Measurements from ENCODE around the gene FAM3B.
"Not testable (repeated sequence)": the region's sequence is repeated elsewhere in the genome, so short reads cannot be mapped to it uniquely, and the experiment has no call there.

FAM3B gene

GRCh38 chr21:41350436-41351155 lies 34.0 kb downstream of the FAM3B start:
- no peak for DNase-seq (ENCODE audit: low spot score)

DNA sequence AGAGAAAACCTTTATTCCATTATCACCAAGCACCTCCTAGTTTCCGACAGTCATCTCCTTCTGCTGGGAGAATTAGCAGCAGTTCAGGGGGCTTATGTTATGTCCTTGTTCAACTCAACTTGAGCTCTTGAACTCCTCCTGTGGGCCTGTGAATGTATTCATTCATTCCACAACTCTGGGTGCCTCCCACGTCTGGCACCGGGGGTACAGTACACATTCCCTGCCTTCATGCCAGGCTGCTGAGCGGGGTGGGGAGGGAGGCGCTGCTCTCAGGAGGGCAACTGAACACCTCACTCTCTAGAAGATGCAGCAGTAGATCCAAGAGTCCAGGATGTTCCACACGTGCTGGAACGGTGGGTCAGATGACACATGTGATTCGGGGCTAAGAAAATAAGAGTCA lies 40.9 kb downstream of the FAM3B start:
- DNase-seq (ENCODE audit: low spot score), result no peak

GRCh38 chr21:41358193-41359166 lies 41.9 kb downstream of the FAM3B start:
- no peak for DNase-seq (ENCODE audit: low spot score)

DNA sequence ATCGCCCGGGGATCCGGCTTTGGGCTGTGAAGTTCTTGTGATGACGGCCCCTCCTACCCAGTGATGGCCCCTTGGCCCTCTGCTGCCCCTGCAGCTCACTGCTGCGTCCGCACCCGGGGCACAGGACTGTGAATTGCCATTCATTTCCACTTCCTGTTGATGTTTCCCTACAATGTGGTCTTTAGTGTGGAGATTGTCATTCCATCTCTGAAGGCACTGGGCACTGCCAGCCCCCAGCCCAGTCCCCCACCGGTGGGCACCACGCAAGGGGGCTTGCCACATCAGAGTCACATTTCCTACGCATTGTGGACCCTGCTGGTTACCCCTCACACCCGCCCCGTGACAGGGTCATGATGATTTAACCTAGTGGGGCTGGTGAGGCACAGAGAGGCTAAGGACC lies 42.7 kb downstream of the FAM3B start:
- DNase-seq (ENCODE audit: low spot score), result peak; percentile 66

DNA sequence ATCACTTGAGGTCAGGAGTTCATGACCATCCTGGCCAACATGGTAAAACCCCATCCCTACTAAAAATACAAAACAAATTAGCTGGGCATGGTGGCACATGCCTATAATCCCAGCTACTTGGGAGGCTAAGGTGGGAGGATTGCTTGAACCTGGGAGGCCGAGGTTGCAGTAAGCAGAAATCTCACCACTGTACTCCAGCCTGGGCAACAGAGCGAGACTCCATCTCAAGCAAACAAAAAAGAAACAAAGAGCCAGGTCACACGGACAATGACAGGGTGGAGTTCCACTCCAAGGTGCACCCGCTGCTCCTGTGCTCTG lies 43.1 kb downstream of the FAM3B start:
- DNase-seq (ENCODE audit: low spot score), result not testable (repeated sequence)

- no peak for DNase-seq (ENCODE audit: low spot score)
Observed at GRCh38 chr21:41360072-41360821, 43.6 kb downstream of the FAM3B start.

- no peak for DNase-seq (ENCODE audit: low spot score)
Observed at GRCh38 chr21:41361053-41361785, 44.6 kb downstream of the FAM3B start.

- DNase-seq (ENCODE audit: low spot score), result no peak
Observed at GRCh38 chr21:41361786-41362604, 45.4 kb downstream of the FAM3B start, which contains the start of gene MX2. Gene MX2, plus strand, starts transcription at chr21:41362027. Its CDS starts 14,880 bp downstream, at chr21:41376907.

DNA sequence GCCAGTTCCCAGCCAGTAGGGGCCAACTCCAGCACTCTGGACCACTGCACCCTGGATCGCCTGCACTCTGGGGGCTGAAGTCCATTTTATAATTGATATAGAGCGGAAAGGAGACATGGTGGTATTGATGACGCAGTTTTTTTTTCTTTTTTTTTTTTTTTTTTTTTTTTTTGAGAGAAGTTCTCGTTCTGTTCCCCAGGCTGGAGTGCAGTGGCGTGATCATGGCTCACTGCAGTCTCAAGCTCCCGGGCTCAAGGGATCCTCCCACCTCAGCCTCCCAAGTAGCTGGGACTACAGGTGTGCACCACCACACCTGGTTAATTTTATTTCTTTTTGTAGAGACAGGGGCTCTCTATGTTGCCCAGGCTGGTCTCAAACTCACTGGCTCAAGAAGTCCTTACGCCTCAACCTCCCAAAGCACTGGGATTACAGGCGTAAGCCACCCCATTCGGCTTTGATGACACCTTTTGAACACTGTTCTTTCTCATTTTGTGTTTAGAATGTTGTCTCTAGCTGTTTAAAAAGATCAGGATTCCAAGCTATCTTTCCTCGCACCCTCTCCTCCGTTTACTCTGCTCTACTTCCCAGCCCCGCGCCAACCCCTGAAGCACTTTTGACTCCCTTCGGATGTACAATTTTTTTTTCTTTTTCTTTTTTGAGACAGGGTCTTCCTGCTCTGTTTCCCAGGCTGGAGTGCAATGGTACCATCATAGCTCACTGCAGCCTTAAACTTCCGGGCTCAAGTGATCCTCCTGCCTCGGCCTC lies 46.2 kb downstream of the FAM3B start:
- no peak for DNase-seq (ENCODE audit: low spot score)

DNA sequence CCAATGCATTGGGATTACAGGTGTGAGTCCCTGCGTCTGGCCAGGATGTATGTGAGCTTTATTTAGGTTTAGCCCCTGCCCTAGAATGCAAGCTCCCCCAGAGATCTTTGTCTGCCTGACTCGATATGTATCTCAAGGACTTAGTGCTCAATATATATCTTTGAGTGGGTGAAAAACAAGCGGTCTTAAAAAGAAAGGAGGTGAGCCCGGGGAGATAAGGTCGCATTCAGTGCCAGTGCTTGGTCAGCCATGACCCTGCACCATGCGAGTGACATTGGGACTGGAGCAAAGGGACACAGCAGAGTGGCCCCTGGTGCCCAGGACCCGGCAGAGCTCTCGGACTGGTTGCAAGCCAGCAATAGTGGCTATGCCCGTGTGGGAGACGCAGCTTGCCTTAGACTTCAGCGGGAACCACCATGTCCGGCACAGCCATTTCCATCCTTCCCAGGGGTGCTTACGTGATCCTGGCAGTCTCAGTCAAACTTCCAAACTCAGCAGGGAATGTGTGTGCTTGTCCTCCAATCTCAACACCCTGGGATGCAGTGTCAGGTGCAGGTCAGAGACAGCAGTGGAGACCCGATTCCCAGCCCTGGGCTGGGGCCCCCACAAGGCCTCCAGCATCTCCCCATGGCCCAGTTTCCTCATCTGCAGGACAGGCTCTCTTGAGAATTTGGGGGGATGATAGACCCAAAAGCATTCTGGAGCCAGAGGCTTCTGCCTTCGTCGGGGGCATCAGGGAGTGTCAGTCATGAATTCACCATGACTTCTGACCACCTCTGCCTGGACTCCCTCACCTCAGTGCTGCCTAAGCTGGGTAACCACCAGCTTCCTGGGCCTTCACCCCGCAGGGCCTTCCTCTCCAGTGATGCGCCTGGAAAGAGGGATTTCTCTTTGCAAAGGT lies 47.0 kb downstream of the FAM3B start:
- DNase-seq (ENCODE audit: low spot score), result no peak

- DNase-seq (ENCODE audit: low spot score), result no peak
Observed at GRCh38 chr21:41364308-41364707, 47.7 kb downstream of the FAM3B start.

DNA sequence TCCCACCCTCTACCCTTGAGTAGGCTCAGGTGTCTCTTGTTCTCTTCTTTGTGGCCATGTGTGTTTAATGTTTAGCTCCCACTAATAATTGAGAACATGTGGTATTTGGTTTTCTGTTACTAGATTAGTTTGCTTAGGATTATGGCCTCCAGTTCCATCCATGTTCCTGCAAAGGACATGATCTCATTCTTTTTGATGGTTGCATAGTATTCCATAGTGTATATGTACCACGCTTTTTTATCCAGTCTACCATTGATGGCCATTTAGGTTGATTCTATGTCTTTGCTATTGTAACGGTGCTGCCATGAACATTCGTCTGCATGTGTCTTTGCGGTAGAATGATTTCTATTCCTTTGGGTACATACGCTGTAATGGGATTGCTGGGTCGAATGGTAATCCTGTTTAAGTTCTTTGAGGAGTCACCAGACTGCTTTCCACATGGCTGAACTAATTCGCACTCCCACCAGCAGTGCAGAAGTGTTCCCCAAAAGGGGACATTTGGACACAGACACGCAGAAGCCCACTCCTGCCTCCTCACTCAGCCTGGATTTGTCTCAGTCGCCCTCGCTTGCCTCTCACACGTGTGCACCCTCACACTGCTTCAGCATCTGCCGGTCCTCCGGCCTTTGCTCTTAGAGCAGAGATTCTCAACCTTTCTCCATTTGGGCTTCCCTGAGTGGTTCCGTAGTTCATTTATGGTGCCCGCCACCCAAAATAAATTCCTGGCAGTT lies 48.9 kb downstream of the FAM3B start:
- no peak for DNase-seq (ENCODE audit: low spot score)

- DNase-seq (ENCODE audit: low spot score), result no peak
Observed at GRCh38 chr21:41366522-41367151, 50.0 kb downstream of the FAM3B start.

DNA sequence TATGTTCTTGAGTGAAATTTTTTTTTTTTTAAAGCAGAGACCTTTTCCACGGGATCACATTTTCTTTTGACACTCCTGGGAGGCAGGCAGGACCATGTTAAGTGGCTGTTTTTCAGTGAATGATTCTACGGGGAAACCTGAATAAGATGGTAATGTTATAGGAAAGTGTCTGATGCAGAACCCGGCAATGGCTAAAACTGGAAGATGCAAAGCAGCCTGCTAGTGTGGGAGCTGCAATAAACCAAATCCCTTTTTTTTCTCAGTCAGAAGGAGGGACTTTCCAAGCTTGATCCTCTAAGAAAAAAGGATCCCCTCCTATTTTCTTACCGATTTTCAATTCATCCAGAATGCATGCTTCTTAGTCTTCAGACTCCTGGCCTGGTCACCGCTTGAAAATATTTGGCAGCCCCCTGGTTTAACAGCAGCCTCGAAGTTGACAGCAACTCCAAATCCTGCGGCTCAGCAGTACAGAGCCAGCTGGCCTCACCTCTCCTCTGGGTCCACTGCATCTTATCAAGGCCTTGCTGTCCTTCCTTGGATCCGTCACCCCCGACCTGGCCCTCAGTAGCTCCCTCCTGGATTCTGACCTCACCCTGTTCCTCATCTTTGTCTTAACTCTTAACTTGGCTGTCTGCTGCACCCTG lies 50.8 kb downstream of the FAM3B start:
- DNase-seq (ENCODE audit: low spot score), result no peak

- DNase-seq (ENCODE audit: low spot score), result no peak
Observed at GRCh38 chr21:41367945-41368734, 51.5 kb downstream of the FAM3B start.

DNA sequence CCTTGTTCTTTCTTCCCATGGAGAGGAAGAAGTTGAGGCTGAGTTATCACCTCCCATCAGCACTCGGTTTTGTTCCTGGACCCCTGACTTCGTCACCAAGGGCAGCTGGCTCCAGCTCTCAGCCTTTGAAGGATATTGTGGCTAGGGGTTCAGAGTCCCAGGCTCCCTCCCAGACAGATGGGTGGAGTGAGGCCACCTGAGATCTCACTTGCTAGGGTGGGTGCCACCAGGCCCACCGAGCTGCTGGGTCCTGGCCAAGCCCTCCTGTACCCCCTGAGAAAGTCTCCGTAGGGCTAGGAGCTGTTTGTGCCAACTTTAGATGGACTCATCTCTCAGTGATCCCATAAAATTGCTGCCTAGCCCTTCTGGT lies 52.1 kb downstream of the FAM3B start:
- no peak for DNase-seq (ENCODE audit: low spot score)
